T-cell (primary cell): ENCODE data around the gene ZAR1. TPM values are rescaled to one million over a fixed set of nuclear protein-coding genes. Genes with fewer than 3 reads are reported as not detected.

Source experiments
- ATAC-seq, 4 experiments: fragments of 200-7000 bp in 3 of 4; fragments of 150-1000 bp in 1 of 4; cut with Tn5 transposase; replicated peaks in 1 of 4; 1 replicate in 3 of 4; 2 replicates in 1 of 4; pipeline ENCODE4 v1.10.0; 2021; ENCODE audit warnings: moderate library complexity in 3 of 4, mild to moderate bottlenecking in 2 of 4, moderate number of reproducible peaks in 1 of 4
- CTCF ChIA-PET, 2 donors: fragments of 300-600 bp; sonication (Branson Sonifier 250); formaldehyde crosslinking; loops; one replicate each; lab custom pipeline; 2022; ENCODE audit warnings: antibody characterized with exemption in 2 of 2; lab: Charles Lee
- POLR2A ChIA-PET, 2 donors: fragments of 300-600 bp; sonication (Branson Sonifier 250); formaldehyde crosslinking; loops; one replicate each; lab custom pipeline; 2022; ENCODE audit warnings: antibody characterized with exemption in 2 of 2; lab: Charles Lee
- DNase-seq, 35 experiments: peaks; one replicate each; pipeline versions ENCODE4 v3.0.0 to v3.0.0-alpha.2; 2013 to 2023
- H3K27ac ChIP-seq: one replicate; pipeline ENCODE4 v1.5.1; 2013; ENCODE audit warnings: low read length
- H3K27me3 ChIP-seq, 2 experiments: replicated peaks in 1 of 2; 1 replicate in 1 of 2; 2 replicates in 1 of 2; pipeline versions ENCODE4 v1.6.1 to v1.7.0; 2013; ENCODE audit warnings: low read length in 1 of 2, mixed read lengths in 1 of 2; ENCODE audit not compliant: control insufficient read depth in 2 of 2, insufficient read depth in 2 of 2; ENCODE audit errors: extremely low read depth in 1 of 2
- H3K36me3 ChIP-seq, 2 donors: 1 replicate in 1 of 2; 2 replicates in 1 of 2; pipeline versions ENCODE4 v1.6.1 to v1.7.0; 2013; ENCODE audit warnings: low read length in 1 of 2; ENCODE audit not compliant: control insufficient read depth in 2 of 2, insufficient read depth in 1 of 2; ENCODE audit errors: extremely low read depth in 1 of 2
- H3K4me1 ChIP-seq, 2 experiments: 1 replicate in 1 of 2; 2 replicates in 1 of 2; pipeline versions ENCODE4 v1.6.1 to v1.7.0; 2013; ENCODE audit warnings: low read length in 2 of 2, mixed read lengths in 1 of 2; ENCODE audit not compliant: insufficient read depth in 2 of 2, control insufficient read depth in 1 of 2; ENCODE audit errors: extremely low read depth in 1 of 2
- H3K4me3 ChIP-seq, 2 donors: 1 replicate in 1 of 2; 2 replicates in 1 of 2; pipeline versions ENCODE4 v1.5.1 to v1.7.0; 2013; ENCODE audit warnings: mild to moderate bottlenecking in 2 of 2, low read length in 1 of 2, moderate library complexity in 1 of 2; ENCODE audit not compliant: control insufficient read depth in 1 of 2; ENCODE audit errors: extremely low read depth in 1 of 2
- H3K9me3 ChIP-seq: 2 replicates; pipeline ENCODE4 v1.7.0; 2013
- H3K27ac Mint-ChIP-seq, 2 donors: one replicate each; pipeline ENCODE4 v1.8.0; 2020 to 2021; ENCODE audit warnings: mild to moderate bottlenecking in 2 of 2, mixed read lengths in 2 of 2
- H3K27me3 Mint-ChIP-seq, 2 donors: one replicate each; pipeline ENCODE4 v1.8.0; 2021 to 2022; ENCODE audit warnings: mixed read lengths in 2 of 2
- H3K36me3 Mint-ChIP-seq: one replicate; pipeline ENCODE4 v1.8.0; 2021; ENCODE audit warnings: mixed read lengths
- H3K4me1 Mint-ChIP-seq, 3 donors: one replicate each; pipeline ENCODE4 v1.8.0; 2020 to 2022; ENCODE audit warnings: mixed read lengths in 3 of 3, mild to moderate bottlenecking in 1 of 3
- H3K4me3 Mint-ChIP-seq, 3 donors: one replicate each; pipeline ENCODE4 v1.8.0; 2020 to 2022; ENCODE audit warnings: mild to moderate bottlenecking in 3 of 3, mixed read lengths in 3 of 3, moderate library complexity in 3 of 3
- H3K9me3 Mint-ChIP-seq, 3 donors: one replicate each; pipeline ENCODE4 v1.8.0; 2020 to 2022; ENCODE audit warnings: mixed read lengths in 3 of 3
- WGBS: methylation state at CpG from one replicate; pipeline ENCODE4 v1.1.5; 2013; ENCODE audit warnings: missing lambda C conversion rate; ENCODE audit not compliant: insufficient coverage; 5-methylcytosine and 5-hydroxymethylcytosine counted together
- total RNA-seq, 35 experiments: library from RNA in 6 of 35; stranded (reverse) in 6 of 35; fragments of 120-200 nt in 1 of 35; gene quantifications; one replicate each; pipeline versions ENCODE4 v1.2.1 to v1.2.4 and lab custom pipeline; 2013 to 2026

ZAR1 gene
- total RNA-seq, 5 donors from 2014 or later (not counting 1 experiment from before 2014, with no cell fraction given): not detected

GRCh38 chr4:48504352-48504751 lies 14.3 kb downstream of the ZAR1 start:
- Histone ChIP-seq H3K27ac (no peak overlapping the region), H3K36me3 (peaks cover 0 to 56% of the 10 kb centered on the region in 2 donors), H3K4me3 (no peak overlapping the region), H3K9me3 (no peaks in the 10 kb centered on the region), H3K27me3 (no peaks in the 10 kb centered on the region), H3K4me1 (no peaks in the 10 kb centered on the region)
- Mint-ChIP-seq H3K27ac (no peak overlapping the region), H3K9me3 (no peaks in the 10 kb centered on the region), H3K4me3 (no peak overlapping the region), H3K4me1 (peaks cover 0 to 3% (median 0%) of the 10 kb centered on the region in 3 donors), H3K36me3 (peaks cover 34% of the 10 kb centered on the region), H3K27me3 (no peaks in the 10 kb centered on the region)
- ATAC-seq (no peak), DNase-seq (no peak)
- POLR2A ChIA-PET: no interaction called here
- CTCF ChIA-PET: no interaction called here
- no CpG with 5 or more reads among the region's 1 CpG for WGBS

- H3K36me3 ChIP-seq: peaks cover 0 to 67% of the 10 kb centered on the region in 2 donors
- no peak overlapping the region for H3K27ac Mint-ChIP-seq
Observed at GRCh38 chr4:48506716-48507115, 16.7 kb downstream of the ZAR1 start.

GRCh38 chr4:48509543-48509942 lies 19.5 kb downstream of the ZAR1 start:
- Histone ChIP-seq H3K4me3 (no peak overlapping the region), H3K36me3 (peaks cover 0 to 80% of the 10 kb centered on the region in 2 donors), H3K27me3 (no peaks in the 10 kb centered on the region), H3K9me3 (no peaks in the 10 kb centered on the region), H3K4me1 (no peaks in the 10 kb centered on the region), H3K27ac (no peak overlapping the region)
- CTCF ChIA-PET: no interaction called here
- Mint-ChIP-seq H3K9me3 (no peaks in the 10 kb centered on the region), H3K27ac (no peak overlapping the region), H3K36me3 (peaks cover 48% of the 10 kb centered on the region), H3K4me3 (no peak overlapping the region), H3K4me1 (no peaks in the 10 kb centered on the region), H3K27me3 (no peaks in the 10 kb centered on the region)
- ATAC-seq (no peak), DNase-seq (no peak)
- POLR2A ChIA-PET: no interaction called here

More at GRCh38 chr4:48506716-48507115, 16.7 kb downstream of the ZAR1 start:
- H3K4me3 ChIP-seq: no peak overlapping the region
- no peak overlapping the region for H3K27ac ChIP-seq
- no peak for DNase-seq
- H3K4me1 ChIP-seq: no peaks in the 10 kb centered on the region
- no peaks in the 10 kb centered on the region for H3K9me3 ChIP-seq
- WGBS: no CpG with 5 or more reads among the region's 2 CpGs
- H3K4me3 Mint-ChIP-seq: no peak overlapping the region
- peaks cover 37% of the 10 kb centered on the region for H3K36me3 Mint-ChIP-seq
- H3K27me3 Mint-ChIP-seq: no peaks in the 10 kb centered on the region
- CTCF ChIA-PET: interaction anchor here in 1 of 2 donors (0.6 kb wide), 2 partner anchors 72 to 1818 kb away, joined by 3 to 4 read pairs; no protein-coding TSS in a partner anchor
- ATAC-seq: no peak
- no peaks in the 10 kb centered on the region for H3K9me3 Mint-ChIP-seq
- no peaks in the 10 kb centered on the region for H3K4me1 Mint-ChIP-seq
- no peaks in the 10 kb centered on the region for H3K27me3 ChIP-seq
- POLR2A ChIA-PET: interaction anchor here in 1 of 2 donors (0.6 kb wide), 1 partner anchor 146 kb away, joined by 7 read pairs; no protein-coding TSS in a partner anchor

DNA sequence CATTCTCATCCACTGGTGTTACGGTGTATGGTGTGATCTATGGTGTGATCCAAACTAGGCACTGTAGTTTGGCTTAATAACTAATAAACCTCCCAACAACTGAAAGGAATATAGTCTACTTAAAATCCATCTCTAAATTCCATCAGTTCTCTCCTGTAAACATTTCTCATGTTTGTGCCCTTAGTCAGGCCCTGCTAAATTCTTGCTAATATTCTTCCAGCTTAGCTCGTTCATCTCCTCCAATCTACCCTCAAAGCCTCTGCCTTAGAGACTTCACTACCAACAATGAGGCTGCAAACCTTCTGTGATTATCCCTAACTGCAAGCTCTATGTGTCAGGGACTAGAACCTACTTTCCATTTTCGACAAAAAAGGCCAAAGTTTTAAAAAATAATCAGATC lies 28.1 kb downstream of the ZAR1 start:
- ChIA-PET POLR2A (no interaction called here), CTCF (no interaction called here)
- no peak overlapping the region for H3K27ac ChIP-seq
- H3K36me3 ChIP-seq: peaks cover 0 to 67% of the 10 kb centered on the region in 2 donors
- H3K36me3 Mint-ChIP-seq: peaks cover 58% of the 10 kb centered on the region
- H3K4me1 Mint-ChIP-seq: no peaks in the 10 kb centered on the region
- no peaks in the 10 kb centered on the region for H3K9me3 ChIP-seq
- H3K4me3 Mint-ChIP-seq: no peak overlapping the region
- H3K27ac Mint-ChIP-seq: no peak overlapping the region
- no peaks in the 10 kb centered on the region for H3K27me3 ChIP-seq
- DNase-seq: no peak
- H3K4me3 ChIP-seq: no peak overlapping the region
- H3K27me3 Mint-ChIP-seq: no peaks in the 10 kb centered on the region
- no peaks in the 10 kb centered on the region for H3K9me3 Mint-ChIP-seq
- 96% methylated on average over 2 of the region's 3 CpGs for WGBS
- no peaks in the 10 kb centered on the region for H3K4me1 ChIP-seq
- no peak for ATAC-seq

- ChIA-PET POLR2A (interaction anchor here in 1 of 2 donors (0.5 kb wide), 1 partner anchor 153 kb away, joined by 8 read pairs; no protein-coding TSS in a partner anchor), CTCF (interaction anchor here in 1 of 2 donors (0.7 to 1.3 kb wide), 2 partner anchors 50 to 80 kb away, joined by 3 to 4 read pairs; no protein-coding TSS in a partner anchor)
- peaks cover 0 to 82% of the 10 kb centered on the region in 2 donors for H3K36me3 ChIP-seq
- H3K27ac ChIP-seq: no peak overlapping the region
- Mint-ChIP-seq H3K27me3 (no peaks in the 10 kb centered on the region), H3K4me1 (no peaks in the 10 kb centered on the region), H3K9me3 (no peaks in the 10 kb centered on the region), H3K36me3 (peaks cover 71% of the 10 kb centered on the region), H3K27ac (no peak overlapping the region), H3K4me3 (no peak overlapping the region)
- no peaks in the 10 kb centered on the region for H3K27me3 ChIP-seq
- no CpG with 5 or more reads among the region's 1 CpG for WGBS
- no peak overlapping the region for H3K4me3 ChIP-seq
- ATAC-seq: no peak
- H3K4me1 ChIP-seq: no peaks in the 10 kb centered on the region
- no peak for DNase-seq
- no peaks in the 10 kb centered on the region for H3K9me3 ChIP-seq
Observed at GRCh38 chr4:48526406-48526805, 36.4 kb downstream of the ZAR1 start.

DNA sequence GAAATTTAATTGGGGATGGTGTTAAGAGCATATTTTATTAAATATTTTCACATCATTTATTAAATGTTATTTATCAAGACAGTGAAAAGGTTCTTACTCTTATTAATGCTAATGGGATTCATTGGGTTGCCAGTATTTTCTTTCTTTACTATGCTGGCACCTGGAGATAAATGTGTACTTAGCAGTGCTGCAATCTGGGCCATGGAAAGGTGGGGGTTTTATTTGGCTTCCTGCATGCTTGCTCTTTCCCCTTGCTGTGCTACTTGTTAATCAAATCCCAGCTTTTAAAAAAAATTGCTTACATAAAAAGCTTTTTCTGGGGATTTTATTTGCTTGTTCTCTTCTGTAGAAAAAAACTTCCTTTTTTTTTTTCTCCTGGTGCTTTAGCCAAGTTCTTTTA lies 48.3 kb downstream of the ZAR1 start:
- no peak overlapping the region for H3K4me3 ChIP-seq
- H3K4me3 Mint-ChIP-seq: no peak overlapping the region
- no peaks in the 10 kb centered on the region for H3K4me1 Mint-ChIP-seq
- H3K27me3 ChIP-seq: no peaks in the 10 kb centered on the region
- no peaks in the 10 kb centered on the region for H3K27me3 Mint-ChIP-seq
- no peaks in the 10 kb centered on the region for H3K4me1 ChIP-seq
- H3K9me3 Mint-ChIP-seq: no peaks in the 10 kb centered on the region
- ChIA-PET CTCF (no interaction called here), POLR2A (interaction anchor here in 1 of 2 donors (0.6 kb wide), 1 partner anchor 28 kb away, joined by 4 read pairs; no protein-coding TSS in a partner anchor)
- no peaks in the 10 kb centered on the region for H3K9me3 ChIP-seq
- no peak overlapping the region for H3K27ac ChIP-seq
- H3K27ac Mint-ChIP-seq: no peak overlapping the region
- DNase-seq (no peak), ATAC-seq (no peak)
- H3K36me3 ChIP-seq: peaks cover 0 to 63% of the 10 kb centered on the region in 2 donors
- peaks cover 51% of the 10 kb centered on the region for H3K36me3 Mint-ChIP-seq

DNA sequence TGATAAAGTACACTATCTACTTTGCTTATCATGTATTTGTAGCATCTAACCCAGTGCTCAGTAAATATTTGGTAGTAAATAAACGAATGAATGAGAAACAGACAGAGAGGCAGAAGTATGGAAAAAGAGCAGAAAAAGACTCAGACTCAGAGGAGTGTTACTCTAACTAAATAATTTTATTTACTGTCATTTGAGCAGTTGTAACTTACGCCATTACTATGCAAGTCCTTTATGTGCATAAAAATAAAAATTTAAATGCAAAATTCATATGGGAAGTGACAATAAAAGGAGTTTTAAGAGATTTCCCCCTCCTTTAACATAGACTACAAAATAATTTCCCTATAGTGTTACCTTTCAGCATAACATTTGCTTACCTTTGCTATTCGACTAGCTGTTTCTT lies 49.5 kb downstream of the ZAR1 start:
- Histone ChIP-seq H3K27me3 (no peaks in the 10 kb centered on the region), H3K4me1 (no peaks in the 10 kb centered on the region), H3K9me3 (no peaks in the 10 kb centered on the region), H3K27ac (no peak overlapping the region), H3K4me3 (no peak overlapping the region), H3K36me3 (peaks cover 3 to 62% of the 10 kb centered on the region in 2 donors)
- H3K4me3 Mint-ChIP-seq: no peak overlapping the region
- no peaks in the 10 kb centered on the region for H3K4me1 Mint-ChIP-seq
- H3K36me3 Mint-ChIP-seq: peaks cover 56% of the 10 kb centered on the region
- WGBS: no CpG with 5 or more reads among the region's 3 CpGs
- DNase-seq (no peak), ATAC-seq (no peak)
- CTCF ChIA-PET: no interaction called here
- H3K27ac Mint-ChIP-seq: no peak overlapping the region
- POLR2A ChIA-PET: no interaction called here
- no peaks in the 10 kb centered on the region for H3K27me3 Mint-ChIP-seq
- no peaks in the 10 kb centered on the region for H3K9me3 Mint-ChIP-seq
